WTC11 (cell line): ENCODE results near the gene KLK15. TPM values are rescaled to one million over a fixed set of nuclear protein-coding genes. Genes with fewer than 3 reads are reported as not detected.

Source experiments
- ATAC-seq: fragments of 200-7000 bp; cut with Tn5 transposase; 2 replicates; pipeline ENCODE4 v1.10.0; 2021; ENCODE audit warnings: mild to moderate bottlenecking, moderate library complexity
- CTCF ChIA-PET: fragments of 300-600 bp; sonication (Branson Sonifier 250); formaldehyde crosslinking; loops from one replicate; lab custom pipeline; 2021; ENCODE audit warnings: antibody characterized with exemption; lab: Charles Lee
- POLR2A ChIA-PET: fragments of 350-600 bp; sonication (Branson Sonifier 250); formaldehyde crosslinking; loops from one replicate; lab custom pipeline; 2021; ENCODE audit warnings: antibody characterized with exemption; lab: Charles Lee
- DNase-seq: peaks from one replicate; pipeline ENCODE4 v3.0.0; 2021; ENCODE audit warnings: low spot score
- H3K27ac Mint-ChIP-seq: 2 replicates; pipeline ENCODE4 v1.8.0; 2021; ENCODE audit warnings: mixed read lengths
- H3K27me3 Mint-ChIP-seq: 2 replicates; pipeline ENCODE4 v1.8.0; 2021; ENCODE audit warnings: low read depth, mild to moderate bottlenecking, moderate library complexity, mixed read lengths
- H3K36me3 Mint-ChIP-seq: 2 replicates; pipeline ENCODE4 v1.8.0; 2021; ENCODE audit warnings: mixed read lengths
- H3K4me1 Mint-ChIP-seq: 2 replicates; pipeline ENCODE4 v1.8.0; 2022; ENCODE audit warnings: mixed read lengths
- H3K4me3 Mint-ChIP-seq: 2 replicates; pipeline ENCODE4 v1.8.0; 2021; ENCODE audit warnings: mild to moderate bottlenecking, moderate library complexity, mixed read lengths
- H3K9me3 Mint-ChIP-seq: 2 replicates; pipeline ENCODE4 v1.8.0; 2021; ENCODE audit warnings: mixed read lengths
- CREM ChIP-seq: sonication (generic); formaldehyde crosslinking; IDR thresholded peaks from 2 replicates; pipeline ENCODE4 v1.8.1; 2022; ENCODE audit warnings: mild to moderate bottlenecking, missing genetic modification reagents, moderate library complexity
- FOXJ3 ChIP-seq: sonication (generic); formaldehyde crosslinking; IDR thresholded peaks from 2 replicates; pipeline ENCODE4 v1.9.0; 2021; ENCODE audit warnings: missing genetic modification reagents, mild to moderate bottlenecking, borderline replicate concordance
- IRF2 ChIP-seq: sonication (generic); formaldehyde crosslinking; IDR thresholded peaks from 2 replicates; pipeline ENCODE4 v1.8.0; 2022; ENCODE audit warnings: low read depth, missing genetic modification reagents, borderline replicate concordance
- SMAD4 ChIP-seq: sonication (generic); formaldehyde crosslinking; IDR thresholded peaks from 2 replicates; pipeline ENCODE4 v1.8.0; 2022; ENCODE audit warnings: mild to moderate bottlenecking, missing genetic modification reagents
- TCF7 ChIP-seq: sonication (generic); formaldehyde crosslinking; IDR thresholded peaks from 2 replicates; pipeline ENCODE4 v1.8.0; 2022; ENCODE audit warnings: mild to moderate bottlenecking, low read depth, missing genetic modification reagents, moderate library complexity
- TP53 ChIP-seq: sonication (generic); formaldehyde crosslinking; IDR thresholded peaks from 2 replicates; pipeline ENCODE4 v1.8.1; 2023; ENCODE audit warnings: mild to moderate bottlenecking, missing genetic modification reagents
- ZNF232 ChIP-seq: sonication (generic); formaldehyde crosslinking; IDR thresholded peaks from 2 replicates; pipeline ENCODE4 v1.8.0; 2022; ENCODE audit warnings: mild to moderate bottlenecking, missing genetic modification reagents
- total RNA-seq: library from RNA; stranded (reverse); gene quantifications from 3 replicates; pipeline ENCODE4 v1.2.3, GENCODE V29; 2021
- TF ChIP-seq, protein P1 (sequence below): fragments of 250-450 bp; sonication (Bioruptor Pico); conservative IDR thresholded peaks from 2 replicates; pipeline ENCODE4 v1.9.0; 2021; ENCODE audit warnings: mild to moderate bottlenecking
- TF ChIP-seq, protein P2 (sequence below): sonication (generic); formaldehyde crosslinking; IDR thresholded peaks from 2 replicates; pipeline ENCODE4 v1.8.0; 2023; ENCODE audit warnings: missing genetic modification reagents, mild to moderate bottlenecking, borderline replicate concordance
- TF ChIP-seq, protein P3 (sequence below): fragments of 250-450 bp; sonication (Bioruptor Pico); IDR thresholded peaks from 2 replicates; pipeline ENCODE4 v1.8.0; 2021; ENCODE audit warnings: mild to moderate bottlenecking
- TF ChIP-seq, protein P4 (sequence below): sonication (generic); formaldehyde crosslinking; IDR thresholded peaks from 2 replicates; pipeline ENCODE4 v1.8.0; 2022; ENCODE audit warnings: missing genetic modification reagents
- TF ChIP-seq, protein P5 (sequence below): fragments of 250-450 bp; sonication (Bioruptor Pico); IDR thresholded peaks from 2 replicates; pipeline ENCODE4 v2.1.2; 2022; ENCODE audit warnings: mild to moderate bottlenecking, moderate library complexity
- TF ChIP-seq, protein P6 (sequence below): sonication (generic); formaldehyde crosslinking; IDR thresholded peaks from 2 replicates; pipeline ENCODE4 v1.8.1; 2023; ENCODE audit warnings: mild to moderate bottlenecking, missing genetic modification reagents
- TF ChIP-seq, protein P7 (sequence below): sonication (generic); formaldehyde crosslinking; IDR thresholded peaks from 2 replicates; pipeline ENCODE4 v1.8.1; 2023; ENCODE audit warnings: mild to moderate bottlenecking, moderate library complexity, missing genetic modification reagents
- TF ChIP-seq, protein P8 (sequence below): sonication (generic); formaldehyde crosslinking; IDR thresholded peaks from 2 replicates; pipeline ENCODE4 v1.8.1; 2023; ENCODE audit warnings: mild to moderate bottlenecking, missing genetic modification reagents, moderate library complexity

KLK15 gene
- total RNA-seq, 1 experiment from 2014 or later: not detected

DNA sequence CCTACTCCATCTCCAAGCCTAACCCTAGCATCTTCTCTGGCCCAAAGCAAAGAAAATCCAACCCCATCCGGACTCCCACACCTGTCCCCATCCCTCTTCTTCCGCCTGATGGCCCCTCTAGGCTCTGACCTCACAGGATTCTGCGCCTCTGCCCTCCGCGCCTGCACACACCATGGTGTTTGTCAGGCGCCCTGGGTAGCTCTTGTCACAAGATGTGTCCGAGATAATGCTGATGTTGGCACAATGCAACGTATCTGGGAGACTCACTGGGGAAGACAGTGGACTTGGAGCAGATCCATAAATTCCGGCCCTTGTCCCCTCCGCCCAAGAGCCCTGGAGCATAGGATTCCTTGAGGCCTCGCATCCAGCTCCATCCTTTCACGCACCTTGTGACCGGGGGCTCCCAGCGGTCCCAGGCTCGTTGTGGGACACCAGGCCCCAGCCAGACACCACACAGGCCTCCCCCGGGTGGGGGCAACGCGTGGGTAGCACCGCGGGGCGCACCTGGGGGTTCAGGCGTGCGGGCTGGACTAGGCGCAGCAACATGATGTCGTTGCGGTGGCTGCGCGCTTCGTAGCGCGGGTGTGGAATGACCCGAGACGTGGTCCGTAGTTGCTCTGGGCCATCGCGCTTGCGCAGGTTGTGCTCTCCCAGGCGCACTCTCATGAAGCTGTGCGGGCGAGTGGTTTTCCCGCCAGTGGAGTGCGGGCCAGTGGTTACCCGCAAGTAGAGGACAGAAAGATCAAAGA, 6.7 kb downstream of the KLK15 start (continued):
- TF ChIP-seq, protein P1, sequence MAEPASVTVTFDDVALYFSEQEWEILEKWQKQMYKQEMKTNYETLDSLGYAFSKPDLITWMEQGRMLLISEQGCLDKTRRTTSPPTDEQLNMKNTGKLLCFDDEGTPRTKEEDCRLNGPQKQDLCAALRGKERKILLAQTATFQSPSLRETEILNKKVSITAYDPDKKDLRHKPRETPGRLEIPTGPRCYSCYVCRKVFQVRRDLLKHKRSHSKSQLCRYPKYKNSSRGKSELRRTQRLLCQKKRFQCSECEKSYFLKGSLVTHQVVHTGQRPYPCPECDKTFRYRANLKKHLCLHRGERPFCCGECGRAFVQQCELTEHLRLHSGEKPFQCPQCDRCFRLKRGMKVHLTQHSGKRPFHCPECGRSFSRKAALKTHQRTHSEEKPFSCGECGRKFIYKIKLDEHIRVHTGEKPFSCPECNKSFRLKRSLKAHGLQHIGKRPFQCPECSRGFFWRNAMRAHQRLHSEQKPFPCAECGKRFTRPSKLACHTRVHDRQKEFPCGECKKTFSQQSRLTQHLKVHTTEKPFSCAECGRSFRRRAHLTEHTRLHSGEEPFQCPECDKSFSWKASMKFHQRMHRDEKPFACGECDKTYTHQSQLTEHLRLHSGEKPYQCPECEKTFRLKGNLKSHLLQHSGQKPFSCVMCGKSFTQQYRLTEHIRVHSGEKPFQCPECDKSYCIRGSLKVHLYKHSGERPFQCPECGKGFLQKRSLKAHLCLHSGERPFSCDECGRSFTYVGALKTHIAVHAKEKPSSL (CRISPR knock-in tag): no peak
- TF ChIP-seq, protein P2, sequence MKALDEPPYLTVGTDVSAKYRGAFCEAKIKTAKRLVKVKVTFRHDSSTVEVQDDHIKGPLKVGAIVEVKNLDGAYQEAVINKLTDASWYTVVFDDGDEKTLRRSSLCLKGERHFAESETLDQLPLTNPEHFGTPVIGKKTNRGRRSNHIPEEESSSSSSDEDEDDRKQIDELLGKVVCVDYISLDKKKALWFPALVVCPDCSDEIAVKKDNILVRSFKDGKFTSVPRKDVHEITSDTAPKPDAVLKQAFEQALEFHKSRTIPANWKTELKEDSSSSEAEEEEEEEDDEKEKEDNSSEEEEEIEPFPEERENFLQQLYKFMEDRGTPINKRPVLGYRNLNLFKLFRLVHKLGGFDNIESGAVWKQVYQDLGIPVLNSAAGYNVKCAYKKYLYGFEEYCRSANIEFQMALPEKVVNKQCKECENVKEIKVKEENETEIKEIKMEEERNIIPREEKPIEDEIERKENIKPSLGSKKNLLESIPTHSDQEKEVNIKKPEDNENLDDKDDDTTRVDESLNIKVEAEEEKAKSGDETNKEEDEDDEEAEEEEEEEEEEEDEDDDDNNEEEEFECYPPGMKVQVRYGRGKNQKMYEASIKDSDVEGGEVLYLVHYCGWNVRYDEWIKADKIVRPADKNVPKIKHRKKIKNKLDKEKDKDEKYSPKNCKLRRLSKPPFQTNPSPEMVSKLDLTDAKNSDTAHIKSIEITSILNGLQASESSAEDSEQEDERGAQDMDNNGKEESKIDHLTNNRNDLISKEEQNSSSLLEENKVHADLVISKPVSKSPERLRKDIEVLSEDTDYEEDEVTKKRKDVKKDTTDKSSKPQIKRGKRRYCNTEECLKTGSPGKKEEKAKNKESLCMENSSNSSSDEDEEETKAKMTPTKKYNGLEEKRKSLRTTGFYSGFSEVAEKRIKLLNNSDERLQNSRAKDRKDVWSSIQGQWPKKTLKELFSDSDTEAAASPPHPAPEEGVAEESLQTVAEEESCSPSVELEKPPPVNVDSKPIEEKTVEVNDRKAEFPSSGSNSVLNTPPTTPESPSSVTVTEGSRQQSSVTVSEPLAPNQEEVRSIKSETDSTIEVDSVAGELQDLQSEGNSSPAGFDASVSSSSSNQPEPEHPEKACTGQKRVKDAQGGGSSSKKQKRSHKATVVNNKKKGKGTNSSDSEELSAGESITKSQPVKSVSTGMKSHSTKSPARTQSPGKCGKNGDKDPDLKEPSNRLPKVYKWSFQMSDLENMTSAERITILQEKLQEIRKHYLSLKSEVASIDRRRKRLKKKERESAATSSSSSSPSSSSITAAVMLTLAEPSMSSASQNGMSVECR (CRISPR knock-in tag): no peak
- TF ChIP-seq, all 79 proteins: peak for 0

DNA sequence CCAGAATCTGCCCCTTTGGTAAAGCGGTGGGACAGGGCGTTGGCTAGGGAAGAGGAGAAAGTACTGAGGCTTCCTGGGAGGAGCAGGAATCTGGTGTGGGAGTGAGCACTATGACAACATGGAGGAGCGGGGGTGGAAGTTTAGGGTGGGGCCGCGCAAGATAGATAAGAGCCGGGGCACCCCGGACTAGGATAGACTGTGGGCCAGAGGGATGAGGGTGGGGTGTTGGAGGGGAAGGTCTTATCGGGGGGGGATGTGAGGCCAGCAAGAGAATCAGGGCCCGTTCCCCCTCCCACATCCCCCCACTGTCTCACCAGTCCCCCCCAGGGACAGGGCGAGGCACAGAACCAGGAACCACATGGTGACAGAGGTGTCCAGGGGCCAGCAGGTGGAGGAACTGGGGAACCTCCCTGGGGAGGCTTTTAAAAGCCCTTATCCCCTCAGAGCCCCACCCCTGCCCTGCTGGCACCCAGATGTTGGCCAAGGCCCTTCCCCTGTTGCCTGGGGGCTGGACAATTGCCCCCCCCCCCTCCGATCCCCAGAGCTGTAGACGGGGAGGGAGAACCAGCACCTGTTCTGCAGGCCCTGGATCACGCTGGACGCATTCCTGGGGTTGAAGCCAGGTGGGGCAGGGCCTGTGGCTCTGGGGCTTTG, 9.9 kb downstream of the KLK15 start, which contains the start of gene KLK1:
TSS of gene KLK1 (minus strand) at position 399 of the 654 bp plus-strand sequence. CDS start at position 360, 39 bp downstream.
- H3K27ac Mint-ChIP-seq: no peak within 1 kb of the TSS
- no peaks in the 10 kb centered on the region for H3K36me3 Mint-ChIP-seq
- ChIA-PET CTCF (no interaction called here), POLR2A (interaction anchor here (0.6 to 0.7 kb wide), 2 partner anchors 29 to 326 kb away, joined by 3 to 4 read pairs; no protein-coding TSS in a partner anchor)
- no peak for DNase-seq
- no peak for ATAC-seq
- H3K9me3 Mint-ChIP-seq: no peaks in the 10 kb centered on the region
- H3K27me3 Mint-ChIP-seq: peaks cover 85% of the 10 kb centered on the region
- peaks cover 29% of the 10 kb centered on the region for H3K4me1 Mint-ChIP-seq
- H3K4me3 Mint-ChIP-seq: no peak within 1 kb of the TSS
- TF ChIP-seq SMAD4: no peak
- TF ChIP-seq TP53 (CRISPR knock-in tag): no peak
- TF ChIP-seq CREM (CRISPR knock-in tag): no peak
- TF ChIP-seq FOXJ3 (CRISPR knock-in tag): no peak
- TF ChIP-seq, protein P3, sequence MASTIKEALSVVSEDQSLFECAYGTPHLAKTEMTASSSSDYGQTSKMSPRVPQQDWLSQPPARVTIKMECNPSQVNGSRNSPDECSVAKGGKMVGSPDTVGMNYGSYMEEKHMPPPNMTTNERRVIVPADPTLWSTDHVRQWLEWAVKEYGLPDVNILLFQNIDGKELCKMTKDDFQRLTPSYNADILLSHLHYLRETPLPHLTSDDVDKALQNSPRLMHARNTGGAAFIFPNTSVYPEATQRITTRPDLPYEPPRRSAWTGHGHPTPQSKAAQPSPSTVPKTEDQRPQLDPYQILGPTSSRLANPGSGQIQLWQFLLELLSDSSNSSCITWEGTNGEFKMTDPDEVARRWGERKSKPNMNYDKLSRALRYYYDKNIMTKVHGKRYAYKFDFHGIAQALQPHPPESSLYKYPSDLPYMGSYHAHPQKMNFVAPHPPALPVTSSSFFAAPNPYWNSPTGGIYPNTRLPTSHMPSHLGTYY (CRISPR knock-in tag): no peak
- TF ChIP-seq, protein P4, sequence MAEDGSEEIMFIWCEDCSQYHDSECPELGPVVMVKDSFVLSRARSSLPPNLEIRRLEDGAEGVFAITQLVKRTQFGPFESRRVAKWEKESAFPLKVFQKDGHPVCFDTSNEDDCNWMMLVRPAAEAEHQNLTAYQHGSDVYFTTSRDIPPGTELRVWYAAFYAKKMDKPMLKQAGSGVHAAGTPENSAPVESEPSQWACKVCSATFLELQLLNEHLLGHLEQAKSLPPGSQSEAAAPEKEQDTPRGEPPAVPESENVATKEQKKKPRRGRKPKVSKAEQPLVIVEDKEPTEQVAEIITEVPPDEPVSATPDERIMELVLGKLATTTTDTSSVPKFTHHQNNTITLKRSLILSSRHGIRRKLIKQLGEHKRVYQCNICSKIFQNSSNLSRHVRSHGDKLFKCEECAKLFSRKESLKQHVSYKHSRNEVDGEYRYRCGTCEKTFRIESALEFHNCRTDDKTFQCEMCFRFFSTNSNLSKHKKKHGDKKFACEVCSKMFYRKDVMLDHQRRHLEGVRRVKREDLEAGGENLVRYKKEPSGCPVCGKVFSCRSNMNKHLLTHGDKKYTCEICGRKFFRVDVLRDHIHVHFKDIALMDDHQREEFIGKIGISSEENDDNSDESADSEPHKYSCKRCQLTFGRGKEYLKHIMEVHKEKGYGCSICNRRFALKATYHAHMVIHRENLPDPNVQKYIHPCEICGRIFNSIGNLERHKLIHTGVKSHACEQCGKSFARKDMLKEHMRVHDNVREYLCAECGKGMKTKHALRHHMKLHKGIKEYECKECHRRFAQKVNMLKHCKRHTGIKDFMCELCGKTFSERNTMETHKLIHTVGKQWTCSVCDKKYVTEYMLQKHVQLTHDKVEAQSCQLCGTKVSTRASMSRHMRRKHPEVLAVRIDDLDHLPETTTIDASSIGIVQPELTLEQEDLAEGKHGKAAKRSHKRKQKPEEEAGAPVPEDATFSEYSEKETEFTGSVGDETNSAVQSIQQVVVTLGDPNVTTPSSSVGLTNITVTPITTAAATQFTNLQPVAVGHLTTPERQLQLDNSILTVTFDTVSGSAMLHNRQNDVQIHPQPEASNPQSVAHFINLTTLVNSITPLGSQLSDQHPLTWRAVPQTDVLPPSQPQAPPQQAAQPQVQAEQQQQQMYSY (CRISPR knock-in tag): no peak
- no peak for TF ChIP-seq TCF7 (CRISPR knock-in tag)
- TF ChIP-seq, protein P5, sequence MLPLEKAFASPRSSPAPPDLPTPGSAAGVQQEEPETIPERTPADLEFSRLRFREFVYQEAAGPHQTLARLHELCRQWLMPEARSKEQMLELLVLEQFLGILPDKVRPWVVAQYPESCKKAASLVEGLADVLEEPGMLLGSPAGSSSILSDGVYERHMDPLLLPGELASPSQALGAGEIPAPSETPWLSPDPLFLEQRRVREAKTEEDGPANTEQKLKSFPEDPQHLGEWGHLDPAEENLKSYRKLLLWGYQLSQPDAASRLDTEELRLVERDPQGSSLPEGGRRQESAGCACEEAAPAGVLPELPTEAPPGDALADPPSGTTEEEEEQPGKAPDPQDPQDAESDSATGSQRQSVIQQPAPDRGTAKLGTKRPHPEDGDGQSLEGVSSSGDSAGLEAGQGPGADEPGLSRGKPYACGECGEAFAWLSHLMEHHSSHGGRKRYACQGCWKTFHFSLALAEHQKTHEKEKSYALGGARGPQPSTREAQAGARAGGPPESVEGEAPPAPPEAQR: no peak
- TF ChIP-seq, protein P6, sequence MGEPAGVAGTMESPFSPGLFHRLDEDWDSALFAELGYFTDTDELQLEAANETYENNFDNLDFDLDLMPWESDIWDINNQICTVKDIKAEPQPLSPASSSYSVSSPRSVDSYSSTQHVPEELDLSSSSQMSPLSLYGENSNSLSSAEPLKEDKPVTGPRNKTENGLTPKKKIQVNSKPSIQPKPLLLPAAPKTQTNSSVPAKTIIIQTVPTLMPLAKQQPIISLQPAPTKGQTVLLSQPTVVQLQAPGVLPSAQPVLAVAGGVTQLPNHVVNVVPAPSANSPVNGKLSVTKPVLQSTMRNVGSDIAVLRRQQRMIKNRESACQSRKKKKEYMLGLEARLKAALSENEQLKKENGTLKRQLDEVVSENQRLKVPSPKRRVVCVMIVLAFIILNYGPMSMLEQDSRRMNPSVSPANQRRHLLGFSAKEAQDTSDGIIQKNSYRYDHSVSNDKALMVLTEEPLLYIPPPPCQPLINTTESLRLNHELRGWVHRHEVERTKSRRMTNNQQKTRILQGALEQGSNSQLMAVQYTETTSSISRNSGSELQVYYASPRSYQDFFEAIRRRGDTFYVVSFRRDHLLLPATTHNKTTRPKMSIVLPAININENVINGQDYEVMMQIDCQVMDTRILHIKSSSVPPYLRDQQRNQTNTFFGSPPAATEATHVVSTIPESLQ (CRISPR knock-in tag): no peak
- TF ChIP-seq IRF2: no peak
- TF ChIP-seq ZNF232 (CRISPR knock-in tag): no peak
- TF ChIP-seq, protein P7, sequence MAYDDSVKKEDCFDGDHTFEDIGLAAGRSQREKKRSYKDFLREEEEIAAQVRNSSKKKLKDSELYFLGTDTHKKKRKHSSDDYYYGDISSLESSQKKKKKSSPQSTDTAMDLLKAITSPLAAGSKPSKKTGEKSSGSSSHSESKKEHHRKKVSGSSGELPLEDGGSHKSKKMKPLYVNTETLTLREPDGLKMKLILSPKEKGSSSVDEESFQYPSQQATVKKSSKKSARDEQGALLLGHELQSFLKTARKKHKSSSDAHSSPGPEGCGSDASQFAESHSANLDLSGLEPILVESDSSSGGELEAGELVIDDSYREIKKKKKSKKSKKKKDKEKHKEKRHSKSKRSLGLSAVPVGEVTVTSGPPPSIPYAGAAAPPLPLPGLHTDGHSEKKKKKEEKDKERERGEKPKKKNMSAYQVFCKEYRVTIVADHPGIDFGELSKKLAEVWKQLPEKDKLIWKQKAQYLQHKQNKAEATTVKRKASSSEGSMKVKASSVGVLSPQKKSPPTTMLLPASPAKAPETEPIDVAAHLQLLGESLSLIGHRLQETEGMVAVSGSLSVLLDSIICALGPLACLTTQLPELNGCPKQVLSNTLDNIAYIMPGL (CRISPR knock-in tag): no peak
- TF ChIP-seq, protein P8, sequence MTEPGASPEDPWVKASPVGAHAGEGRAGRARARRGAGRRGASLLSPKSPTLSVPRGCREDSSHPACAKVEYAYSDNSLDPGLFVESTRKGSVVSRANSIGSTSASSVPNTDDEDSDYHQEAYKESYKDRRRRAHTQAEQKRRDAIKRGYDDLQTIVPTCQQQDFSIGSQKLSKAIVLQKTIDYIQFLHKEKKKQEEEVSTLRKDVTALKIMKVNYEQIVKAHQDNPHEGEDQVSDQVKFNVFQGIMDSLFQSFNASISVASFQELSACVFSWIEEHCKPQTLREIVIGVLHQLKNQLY (CRISPR knock-in tag): no peak
